IPS DF 6.9 (cell line): ENCODE results near the gene NUDT7.

Source experiments
- DNase-seq: peaks from one replicate; pipeline ENCODE4 v3.0.0-alpha.2; 2013; ENCODE audit warnings: low read depth, low spot score
- H3K27ac ChIP-seq: one replicate; pipeline ENCODE4 v1.5.1; 2013; ENCODE audit warnings: low read length, control low read depth
- H3K27me3 ChIP-seq: 2 replicates; pipeline ENCODE4 v1.6.1; 2013; ENCODE audit warnings: mild to moderate bottlenecking, low read length; ENCODE audit not compliant: control insufficient read depth, insufficient read depth
- H3K36me3 ChIP-seq: 2 replicates; pipeline ENCODE4 v1.6.1; 2013; ENCODE audit warnings: low read length; ENCODE audit not compliant: control insufficient read depth, insufficient read depth
- H3K4me1 ChIP-seq: 2 replicates; pipeline ENCODE4 v1.6.1; 2013; ENCODE audit warnings: low read length; ENCODE audit not compliant: control insufficient read depth, insufficient read depth
- H3K4me3 ChIP-seq: 2 replicates; pipeline ENCODE4 v1.5.1; 2013; ENCODE audit warnings: mild to moderate bottlenecking, low read length
- H3K9me3 ChIP-seq: 2 replicates; pipeline ENCODE4 v1.6.1; 2013; ENCODE audit warnings: low read length, inconsistent platforms; ENCODE audit not compliant: control insufficient read depth, insufficient read depth
- whole genome bisulfite sequencing: extraction: QIAGEN DNeasy Blood & Tissue Kit; methylation state at CpG from one replicate; pipeline ENCODE4 v1.1.7; 2013; ENCODE audit warnings: mixed read lengths, missing lambda C conversion rate; ENCODE audit not compliant: insufficient read length, insufficient coverage; 5-methylcytosine and 5-hydroxymethylcytosine counted together

Gene NUDT7

DNA sequence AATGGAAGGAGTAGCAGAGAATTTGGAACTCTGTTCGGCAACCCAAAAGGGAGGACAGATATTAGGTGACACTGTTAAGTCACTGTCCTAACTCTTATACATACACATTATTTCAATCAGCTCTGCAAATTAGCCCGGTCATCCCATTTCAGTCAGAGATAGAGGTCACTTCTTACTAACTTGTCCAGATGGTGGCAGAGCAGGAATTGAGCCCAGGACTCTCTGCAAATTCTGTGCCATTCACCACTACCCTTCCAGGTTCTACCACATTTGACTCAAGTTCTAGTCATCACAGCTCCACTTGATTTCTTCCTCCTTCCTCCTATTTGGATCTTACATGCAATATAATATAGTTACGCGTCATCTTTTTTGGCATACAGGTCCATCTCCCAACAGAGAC lies 35.9 kb upstream of the NUDT7 start:
- Histone ChIP-seq H3K9me3 (no peaks in the 10 kb centered on the region), H3K27me3 (no peaks in the 10 kb centered on the region), H3K36me3 (no peaks in the 10 kb centered on the region), H3K27ac (no peak overlapping the region), H3K4me1 (no peaks in the 10 kb centered on the region), H3K4me3 (no peak overlapping the region)
- DNase-seq = no peak
- WGBS = no CpG with 5 or more reads among the region's 4 CpGs

DNA sequence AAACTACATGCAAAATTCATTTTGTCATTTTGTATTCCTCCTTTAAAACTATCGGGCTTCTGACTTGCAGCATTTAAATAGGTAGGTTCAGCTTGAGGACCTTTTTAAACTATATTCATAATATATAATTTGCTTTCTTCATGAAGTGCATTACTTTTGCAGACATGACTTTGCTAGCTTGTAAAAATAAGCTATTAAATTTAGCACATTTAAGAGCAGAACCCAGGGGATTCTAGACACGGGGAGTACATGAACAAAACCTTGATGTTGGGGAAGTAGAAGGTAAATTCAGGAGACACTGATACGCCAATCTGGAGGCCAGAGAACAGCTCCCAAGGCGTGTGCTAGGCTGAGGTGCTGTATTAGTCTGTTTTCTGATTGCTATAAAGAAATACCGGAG lies 32.3 kb upstream of the NUDT7 start:
- no peak for DNase-seq
- H3K36me3 ChIP-seq = no peaks in the 10 kb centered on the region
- no peaks in the 10 kb centered on the region for H3K27me3 ChIP-seq
- H3K27ac ChIP-seq = no peak overlapping the region
- H3K4me1 ChIP-seq = no peaks in the 10 kb centered on the region
- no CpG with 5 or more reads among the region's 5 CpGs for WGBS
- H3K9me3 ChIP-seq = no peaks in the 10 kb centered on the region
- no peak overlapping the region for H3K4me3 ChIP-seq

DNA sequence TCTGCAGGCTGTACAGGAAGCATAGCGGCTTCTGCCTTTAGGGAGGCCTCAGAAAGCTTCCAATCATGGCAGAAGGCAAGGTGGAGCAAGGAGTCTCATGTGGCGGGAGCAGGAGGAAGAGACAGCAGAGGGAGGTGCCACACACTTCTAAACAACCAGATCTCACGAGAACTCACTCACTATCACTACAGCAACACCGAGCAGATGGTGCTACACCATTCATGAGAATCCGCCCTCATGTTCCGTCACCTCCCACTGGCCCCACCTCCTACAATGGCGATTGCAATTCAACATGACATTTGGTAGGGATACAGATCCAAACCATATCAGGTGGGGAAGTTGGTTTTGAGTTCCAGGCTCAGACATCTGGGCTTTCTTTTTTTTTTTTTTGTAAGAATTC lies 31.9 kb upstream of the NUDT7 start:
- Histone ChIP-seq H3K27ac (no peak overlapping the region), H3K27me3 (no peaks in the 10 kb centered on the region), H3K4me3 (no peak overlapping the region), H3K36me3 (no peaks in the 10 kb centered on the region), H3K9me3 (no peaks in the 10 kb centered on the region), H3K4me1 (no peaks in the 10 kb centered on the region)
- no CpG with 5 or more reads among the region's 7 CpGs for WGBS
- DNase-seq = no peak

DNA sequence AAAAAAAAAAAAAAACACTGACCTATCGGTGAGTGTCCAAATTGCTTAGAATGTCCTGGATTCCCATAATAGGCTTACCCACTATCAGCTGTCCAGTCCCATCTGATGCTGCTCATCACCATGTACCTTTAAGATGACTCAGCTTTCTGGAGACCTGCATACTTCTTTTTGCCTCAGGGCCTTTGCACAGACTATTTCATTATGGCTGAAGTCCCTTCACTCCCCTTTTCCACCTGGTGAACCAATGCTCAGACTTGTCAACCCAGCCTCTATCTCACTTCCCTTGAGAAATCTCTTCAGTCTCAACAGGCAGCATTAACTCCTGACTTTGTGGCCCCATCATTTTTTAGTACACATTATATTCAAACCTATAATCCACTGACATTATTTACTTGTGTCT lies 29.7 kb upstream of the NUDT7 start:
- H3K27me3 ChIP-seq = no peaks in the 10 kb centered on the region
- H3K4me1 ChIP-seq = no peaks in the 10 kb centered on the region
- no CpG with 5 or more reads among the region's 1 CpG for WGBS
- no peak for DNase-seq
- no peaks in the 10 kb centered on the region for H3K36me3 ChIP-seq
- H3K4me3 ChIP-seq = no peak overlapping the region
- H3K9me3 ChIP-seq = no peaks in the 10 kb centered on the region
- no peak overlapping the region for H3K27ac ChIP-seq

DNA sequence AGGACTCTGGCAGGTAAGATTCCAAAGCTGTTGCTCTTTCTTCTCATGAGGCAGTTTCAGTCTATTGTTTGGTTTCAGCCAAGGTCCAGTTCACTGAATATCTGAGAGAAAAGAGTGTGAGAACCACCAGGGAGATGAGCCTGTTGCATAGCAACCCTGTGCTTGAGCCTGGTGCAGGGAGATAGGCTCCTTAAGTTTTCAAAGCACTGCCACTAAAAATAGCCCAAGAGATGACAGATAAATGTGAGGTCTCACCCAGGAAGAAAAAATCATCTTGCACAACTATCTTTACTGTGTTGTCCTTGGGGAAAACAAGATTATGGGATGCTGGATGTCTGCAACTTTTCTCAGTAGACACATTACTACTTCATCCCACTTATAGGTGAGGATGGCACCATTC lies 26.2 kb upstream of the NUDT7 start:
- H3K4me1 ChIP-seq = no peaks in the 10 kb centered on the region
- DNase-seq = no peak
- no peak overlapping the region for H3K4me3 ChIP-seq
- no peaks in the 10 kb centered on the region for H3K27me3 ChIP-seq
- H3K36me3 ChIP-seq = no peaks in the 10 kb centered on the region
- H3K27ac ChIP-seq = no peak overlapping the region
- H3K9me3 ChIP-seq = no peaks in the 10 kb centered on the region

DNA sequence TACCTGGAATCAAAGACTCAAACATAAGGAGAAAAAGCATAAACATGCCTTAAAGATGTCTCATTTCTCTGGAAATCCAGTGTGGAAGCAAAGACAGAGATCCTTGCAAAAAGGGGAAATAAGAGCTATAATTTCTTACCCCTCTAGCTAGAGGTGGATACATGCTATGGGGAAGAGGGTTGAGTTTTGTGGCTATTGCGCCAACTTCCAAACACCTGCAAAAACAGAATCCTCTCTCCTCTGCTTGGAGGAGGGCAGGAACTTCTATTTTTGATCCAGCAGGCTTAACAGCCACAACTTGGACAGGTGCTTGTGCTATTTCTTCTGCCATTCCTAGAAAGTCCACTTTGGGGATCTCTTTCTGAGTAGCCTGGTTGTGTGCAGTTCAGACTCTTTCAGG lies 21.5 kb upstream of the NUDT7 start:
- Histone ChIP-seq H3K4me3 (no peak overlapping the region), H3K36me3 (no peaks in the 10 kb centered on the region), H3K27ac (no peak overlapping the region), H3K9me3 (no peaks in the 10 kb centered on the region), H3K27me3 (no peaks in the 10 kb centered on the region), H3K4me1 (peaks cover 1% of the 10 kb centered on the region; the same call in 1 of the 2 replicates)
- no peak for DNase-seq
- WGBS = no CpG with 5 or more reads among the region's 1 CpG

DNA sequence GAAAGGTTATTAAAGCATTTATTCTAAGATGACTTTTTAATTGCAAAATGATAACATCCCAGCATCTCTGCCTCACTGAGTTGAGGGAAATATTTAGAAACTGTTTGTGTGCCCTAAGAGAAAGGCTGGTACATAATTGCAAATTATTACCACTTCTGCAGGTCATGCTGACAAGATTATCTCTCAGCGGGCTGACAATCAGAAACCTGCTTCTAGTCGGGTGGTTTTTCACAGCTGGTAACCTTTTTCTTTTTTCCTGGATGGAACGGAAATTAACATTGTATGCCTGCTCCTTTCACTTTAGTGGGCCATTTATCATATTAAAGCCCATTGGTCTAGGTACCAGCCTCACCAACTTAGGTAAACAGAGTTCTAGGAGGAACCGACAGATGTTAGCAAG lies 17.0 kb upstream of the NUDT7 start:
- WGBS = no CpG with 5 or more reads among the region's 4 CpGs
- H3K27ac ChIP-seq = no peak overlapping the region

DNA sequence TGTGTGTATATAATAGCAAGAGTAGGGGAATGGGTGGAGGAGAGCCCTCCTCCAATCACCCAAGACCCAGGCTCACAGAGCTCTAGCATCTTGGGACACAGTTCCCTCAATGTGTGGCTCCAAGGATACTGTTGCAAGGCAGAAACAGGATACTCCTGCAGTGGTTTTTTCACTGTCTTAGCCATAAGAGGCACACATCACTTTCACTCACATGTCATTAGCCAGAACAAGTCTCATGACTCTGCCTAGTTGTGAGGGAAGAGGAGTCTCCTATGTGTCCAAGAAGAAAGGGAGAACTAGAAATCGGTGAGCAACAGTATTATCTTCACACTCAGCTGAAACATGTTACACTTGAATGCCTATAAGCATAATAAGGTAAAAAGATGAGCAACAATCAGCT lies 11.1 kb upstream of the NUDT7 start:
- no CpG with 5 or more reads among the region's 1 CpG for whole genome bisulfite sequencing
- no peaks in the 10 kb centered on the region for H3K36me3 ChIP-seq
- H3K4me3 ChIP-seq = no peak overlapping the region
- H3K27me3 ChIP-seq = no peaks in the 10 kb centered on the region
- no peak for DNase-seq
- no peaks in the 10 kb centered on the region for H3K9me3 ChIP-seq
- no peaks in the 10 kb centered on the region for H3K4me1 ChIP-seq
- H3K27ac ChIP-seq = no peak overlapping the region

More for the DNA sequence above, 17.0 kb upstream of the NUDT7 start:
- no peak for DNase-seq
- H3K4me3 ChIP-seq = no peak overlapping the region
- no peaks in the 10 kb centered on the region for H3K36me3 ChIP-seq
- no peaks in the 10 kb centered on the region for H3K27me3 ChIP-seq
- H3K4me1 ChIP-seq = peaks cover 1% of the 10 kb centered on the region; the same call in 1 of the 2 replicates
- H3K9me3 ChIP-seq = no peaks in the 10 kb centered on the region

DNA sequence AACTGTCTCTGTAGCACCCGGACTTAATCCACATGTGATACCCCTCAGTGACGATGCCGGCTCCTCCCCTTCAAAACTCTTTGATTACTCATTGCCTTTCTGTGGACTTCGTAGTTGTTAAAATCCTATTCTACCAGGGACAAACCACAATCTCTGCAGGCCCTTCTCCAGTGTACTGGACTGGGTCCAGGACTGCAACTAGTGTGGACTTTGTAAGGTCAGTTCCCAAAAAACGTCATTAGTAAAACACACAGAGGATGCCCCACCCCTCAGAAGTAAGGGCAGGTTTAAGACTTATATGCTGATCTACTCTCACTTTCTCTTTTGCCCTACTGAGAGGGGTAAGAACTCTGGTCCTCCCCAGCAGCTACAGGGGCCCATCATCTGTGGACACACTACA lies 10.5 kb upstream of the NUDT7 start:
- Histone ChIP-seq H3K4me1 (no peaks in the 10 kb centered on the region), H3K36me3 (no peaks in the 10 kb centered on the region), H3K27me3 (no peaks in the 10 kb centered on the region), H3K9me3 (no peaks in the 10 kb centered on the region), H3K27ac (no peak overlapping the region), H3K4me3 (no peak overlapping the region)
- DNase-seq = no peak
- WGBS = no CpG with 5 or more reads among the region's 5 CpGs

DNA sequence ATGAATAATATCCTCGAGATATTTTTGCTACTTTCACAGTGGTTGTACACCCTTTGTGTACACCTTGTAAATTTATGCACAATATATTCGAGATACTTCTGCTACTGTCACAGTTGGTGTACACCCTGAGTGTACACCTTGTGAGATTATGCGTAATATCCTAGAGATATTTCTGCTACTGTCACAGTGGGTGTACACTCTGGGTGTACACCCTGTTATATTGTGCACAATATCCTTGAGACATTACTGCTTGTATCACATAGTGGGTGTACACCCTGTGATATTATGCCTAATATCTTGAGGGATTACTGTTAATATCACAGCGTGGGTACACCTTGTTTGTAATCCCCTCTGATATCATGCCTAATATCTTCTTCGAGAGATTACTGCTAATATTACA lies 7.2 kb upstream of the NUDT7 start:
- Histone ChIP-seq H3K4me1 (no peaks in the 10 kb centered on the region), H3K4me3 (no peak overlapping the region), H3K27me3 (no peaks in the 10 kb centered on the region), H3K9me3 (no peaks in the 10 kb centered on the region), H3K27ac (no peak overlapping the region), H3K36me3 (no peaks in the 10 kb centered on the region)
- no peak for DNase-seq
- WGBS = no CpG with 5 or more reads among the region's 5 CpGs

DNA sequence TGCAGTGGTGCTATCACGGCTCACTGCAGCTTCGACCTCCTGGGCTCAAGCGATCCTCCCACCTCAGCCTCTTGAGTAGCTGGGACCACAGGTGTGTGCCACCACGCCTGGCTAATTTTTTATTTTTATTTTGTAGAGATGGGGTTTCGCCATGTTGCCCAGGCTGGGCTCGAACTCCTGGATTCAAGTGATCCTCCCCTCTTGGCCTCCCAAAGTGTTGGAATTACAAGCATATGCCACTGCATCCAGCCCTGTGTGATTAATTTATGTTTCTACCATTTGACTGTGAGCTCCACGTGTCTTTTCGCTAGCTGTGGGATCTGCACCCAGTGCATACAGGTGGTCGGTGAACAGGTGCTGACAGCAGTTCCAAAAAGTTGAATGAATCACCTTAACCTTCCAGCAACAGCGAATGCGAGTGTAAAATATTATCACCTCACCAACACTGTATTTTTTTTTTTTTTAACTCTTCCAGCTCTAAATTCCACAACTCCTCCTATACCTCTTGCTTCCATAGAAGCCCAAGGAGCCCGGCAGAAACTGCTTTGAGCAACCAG lies 484 bp upstream of the NUDT7 start:
- H3K27me3 ChIP-seq = no peaks in the 10 kb centered on the region
- no peak for DNase-seq
- H3K27ac ChIP-seq = no peak overlapping the region
- no peaks in the 10 kb centered on the region for H3K36me3 ChIP-seq
- WGBS = no CpG with 5 or more reads among the region's 12 CpGs
- H3K4me3 ChIP-seq = no peak overlapping the region
- peaks cover 2% of the 10 kb centered on the region; the same call in 1 of the 2 replicates for H3K4me1 ChIP-seq
- no peaks in the 10 kb centered on the region for H3K9me3 ChIP-seq
